Epithelial cell of esophagus (primary cell): ENCODE results near the gene GALNS.
"Not testable (repeated sequence)": the region's sequence is repeated elsewhere in the genome, so short reads cannot be mapped to it uniquely, and the experiment has no call there.

Source experiments
- DNase-seq: peaks from one replicate; pipeline ENCODE4 v3.0.0; 2010; ENCODE audit warnings: low read depth
- H3K4me3 ChIP-seq: 2 replicates; pipeline ENCODE4 v1.5.1; 2011; ENCODE audit warnings: mild to moderate bottlenecking, low read length, control low read depth
- TF ChIP-seq, protein P1 (sequence below): IDR thresholded peaks from 2 replicates; pipeline ENCODE4 v1.5.1; 2011; ENCODE audit warnings: low read depth, mild to moderate bottlenecking, low read length, control low read depth, inconsistent platforms; ENCODE audit not compliant: insufficient read depth; ENCODE audit errors: missing control alignments

Gene GALNS

GRCh38 chr16:88792078-88792550 lies 64.6 kb downstream of the GALNS start:
- DNase-seq: no peak
- no peak overlapping the region for H3K4me3 ChIP-seq
- TF ChIP-seq, protein P1, sequence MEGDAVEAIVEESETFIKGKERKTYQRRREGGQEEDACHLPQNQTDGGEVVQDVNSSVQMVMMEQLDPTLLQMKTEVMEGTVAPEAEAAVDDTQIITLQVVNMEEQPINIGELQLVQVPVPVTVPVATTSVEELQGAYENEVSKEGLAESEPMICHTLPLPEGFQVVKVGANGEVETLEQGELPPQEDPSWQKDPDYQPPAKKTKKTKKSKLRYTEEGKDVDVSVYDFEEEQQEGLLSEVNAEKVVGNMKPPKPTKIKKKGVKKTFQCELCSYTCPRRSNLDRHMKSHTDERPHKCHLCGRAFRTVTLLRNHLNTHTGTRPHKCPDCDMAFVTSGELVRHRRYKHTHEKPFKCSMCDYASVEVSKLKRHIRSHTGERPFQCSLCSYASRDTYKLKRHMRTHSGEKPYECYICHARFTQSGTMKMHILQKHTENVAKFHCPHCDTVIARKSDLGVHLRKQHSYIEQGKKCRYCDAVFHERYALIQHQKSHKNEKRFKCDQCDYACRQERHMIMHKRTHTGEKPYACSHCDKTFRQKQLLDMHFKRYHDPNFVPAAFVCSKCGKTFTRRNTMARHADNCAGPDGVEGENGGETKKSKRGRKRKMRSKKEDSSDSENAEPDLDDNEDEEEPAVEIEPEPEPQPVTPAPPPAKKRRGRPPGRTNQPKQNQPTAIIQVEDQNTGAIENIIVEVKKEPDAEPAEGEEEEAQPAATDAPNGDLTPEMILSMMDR: no peak

DNA sequence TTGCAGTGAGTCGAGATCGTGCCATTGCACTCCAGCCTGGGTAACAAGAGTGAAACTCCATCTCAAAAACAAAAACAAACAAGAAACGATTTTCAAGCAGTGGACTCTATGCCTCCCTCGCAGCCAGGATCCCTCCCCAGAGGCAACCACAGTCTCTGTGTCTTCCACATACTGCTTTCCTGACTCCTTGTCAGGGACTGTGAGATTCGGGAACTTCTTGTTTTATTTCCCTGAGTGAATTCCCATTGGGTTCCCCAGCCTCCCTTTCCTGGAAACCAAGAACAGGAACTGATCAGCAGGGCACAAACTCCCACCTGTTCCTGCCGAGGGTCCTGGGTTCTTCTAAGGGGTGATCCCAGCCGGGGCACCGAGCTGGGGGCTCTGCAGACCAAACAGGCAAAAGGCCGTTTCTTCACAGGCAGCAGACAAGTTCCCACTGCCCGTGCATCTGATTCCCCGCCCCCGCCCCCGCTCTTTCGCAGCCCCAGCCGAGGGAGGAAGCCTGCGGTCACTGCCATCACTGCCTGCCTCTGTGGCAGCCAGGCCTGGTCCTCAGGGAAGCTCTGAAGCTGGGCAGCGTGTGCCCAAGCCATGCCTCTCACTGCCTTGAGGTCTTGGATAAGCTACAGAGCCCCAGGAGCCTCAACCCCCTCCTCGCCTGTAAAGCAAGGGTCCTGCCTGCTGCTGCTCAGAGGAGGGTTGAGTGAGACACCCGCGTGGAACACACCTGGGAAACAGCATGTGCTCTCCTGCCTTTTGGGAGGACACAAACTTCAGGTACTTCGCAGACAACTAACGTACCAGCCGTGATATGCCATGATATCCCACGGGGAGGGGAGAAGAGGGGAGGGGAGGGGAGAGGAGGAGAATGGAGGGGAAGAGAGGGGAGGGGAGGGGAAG lies 66.2 kb downstream of the GALNS start:
- no peak overlapping the region for H3K4me3 ChIP-seq
- TF ChIP-seq, protein P1: no peak
- no peak for DNase-seq

GRCh38 chr16:88789594-88789993 lies 67.2 kb downstream of the GALNS start:
- TF ChIP-seq, protein P1: no peak
- DNase-seq: no peak
- H3K4me3 ChIP-seq: no peak overlapping the region

GRCh38 chr16:88788749-88789148 lies 68.0 kb downstream of the GALNS start:
- H3K4me3 ChIP-seq, DNase-seq: not testable (repeated sequence)

GRCh38 chr16:88787579-88788314 lies 69.0 kb downstream of the GALNS start:
- TF ChIP-seq, protein P1: no peak
- DNase-seq: no peak

GRCh38 chr16:88785106-88785924 lies 71.4 kb downstream of the GALNS start, which contains the start of gene PIEZO1:
Gene PIEZO1 (minus strand): TSS chr16:88785220. CDS start chr16:88784964, 256 bp downstream.
- peak within 1 kb of the TSS; percentile 64 for H3K4me3 ChIP-seq
- peak; percentile 68 for DNase-seq
- TF ChIP-seq, protein P1: peak; percentile 60

More at GRCh38 chr16:88787579-88788314, 69.0 kb downstream of the GALNS start:
- no peak overlapping the region for H3K4me3 ChIP-seq

DNA sequence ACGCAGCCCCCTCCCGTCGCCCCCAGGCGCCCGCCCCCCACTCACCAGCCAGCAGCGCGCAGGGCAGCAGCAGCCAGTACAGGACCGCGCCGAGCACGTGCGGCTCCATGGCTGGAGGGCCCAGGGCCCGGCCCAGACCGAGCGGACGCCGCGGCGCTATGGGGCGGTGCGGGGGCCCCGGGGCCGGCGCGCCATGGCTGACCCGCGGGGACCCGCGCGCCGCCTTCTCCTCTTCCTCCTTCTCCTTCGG lies 72.0 kb downstream of the GALNS start:
- TF ChIP-seq, protein P1: no peak
- peak overlapping the region; percentile 37 for H3K4me3 ChIP-seq
- no peak for DNase-seq
